ENCODE results near the gene ABCA3.

DNA sequence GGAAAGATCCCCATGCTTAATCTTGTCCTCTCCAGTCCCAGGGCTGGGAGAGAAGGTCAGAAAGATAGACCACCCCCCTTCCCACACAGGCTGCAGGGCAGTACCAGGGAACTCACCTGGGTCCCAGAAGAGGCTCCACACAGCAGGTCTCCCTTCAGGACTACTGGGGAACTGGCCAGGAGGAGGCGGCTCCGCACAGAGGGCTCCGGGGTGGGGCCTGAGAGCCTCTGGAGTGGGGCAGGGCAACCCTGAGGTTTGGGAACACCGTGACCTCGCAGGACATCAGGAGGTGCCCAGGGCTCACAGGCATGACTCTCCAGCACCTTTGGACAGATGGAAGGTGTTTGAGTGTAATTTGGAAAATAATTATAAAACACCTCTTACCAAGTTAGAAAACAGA, 11.0 kb downstream of the ABCA3 start:
- TF ChIP-seq, protein P1, sequence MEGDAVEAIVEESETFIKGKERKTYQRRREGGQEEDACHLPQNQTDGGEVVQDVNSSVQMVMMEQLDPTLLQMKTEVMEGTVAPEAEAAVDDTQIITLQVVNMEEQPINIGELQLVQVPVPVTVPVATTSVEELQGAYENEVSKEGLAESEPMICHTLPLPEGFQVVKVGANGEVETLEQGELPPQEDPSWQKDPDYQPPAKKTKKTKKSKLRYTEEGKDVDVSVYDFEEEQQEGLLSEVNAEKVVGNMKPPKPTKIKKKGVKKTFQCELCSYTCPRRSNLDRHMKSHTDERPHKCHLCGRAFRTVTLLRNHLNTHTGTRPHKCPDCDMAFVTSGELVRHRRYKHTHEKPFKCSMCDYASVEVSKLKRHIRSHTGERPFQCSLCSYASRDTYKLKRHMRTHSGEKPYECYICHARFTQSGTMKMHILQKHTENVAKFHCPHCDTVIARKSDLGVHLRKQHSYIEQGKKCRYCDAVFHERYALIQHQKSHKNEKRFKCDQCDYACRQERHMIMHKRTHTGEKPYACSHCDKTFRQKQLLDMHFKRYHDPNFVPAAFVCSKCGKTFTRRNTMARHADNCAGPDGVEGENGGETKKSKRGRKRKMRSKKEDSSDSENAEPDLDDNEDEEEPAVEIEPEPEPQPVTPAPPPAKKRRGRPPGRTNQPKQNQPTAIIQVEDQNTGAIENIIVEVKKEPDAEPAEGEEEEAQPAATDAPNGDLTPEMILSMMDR (IDR thresholded peaks at IDR 0.05), result no peak
- TF ChIP-seq EZH2 (IDR thresholded peaks at IDR 0.05; ENCODE audit: borderline replicate concordance, insufficient read depth, low read depth, low read length, poor library complexity, severe bottlenecking), result no peak

Measured in B cell (primary cell).